Mesendoderm (in vitro differentiated cells): Measurements from ENCODE around the gene RABGAP1L.

ENCODE experiments used
- DNase-seq: peaks from one replicate; pipeline ENCODE4 v3.0.0; 2013
- H2AK5ac ChIP-seq: 2 replicates; pipeline ENCODE4 v1.6.1; 2013; ENCODE audit warnings: low read length, inconsistent platforms
- H2BK120ac ChIP-seq: 2 replicates; pipeline ENCODE4 v1.6.1; 2013; ENCODE audit warnings: low read depth, mild to moderate bottlenecking, low read length, moderate library complexity, mixed read lengths
- H2BK15ac ChIP-seq: replicated peaks from 2 replicates; pipeline ENCODE4 v1.6.1; 2013; ENCODE audit warnings: low read depth, mild to moderate bottlenecking, moderate library complexity
- H2BK5ac ChIP-seq: 2 replicates; pipeline ENCODE4 v1.6.1; 2013; ENCODE audit warnings: low read length, inconsistent platforms
- H3K18ac ChIP-seq: 2 replicates; pipeline ENCODE4 v1.6.1; 2013; ENCODE audit warnings: mild to moderate bottlenecking, low read length, mixed read lengths
- H3K23ac ChIP-seq: one replicate; pipeline ENCODE4 v1.6.1; 2013; ENCODE audit warnings: low read length
- H3K27ac ChIP-seq: 2 replicates; pipeline ENCODE4 v1.5.1; 2013; ENCODE audit warnings: low read depth, mild to moderate bottlenecking, inconsistent platforms, low read length, moderate library complexity
- H3K27me3 ChIP-seq: 2 replicates; pipeline ENCODE4 v1.6.1; 2013; ENCODE audit warnings: low read length, control low read depth, mild to moderate bottlenecking, inconsistent platforms; ENCODE audit not compliant: insufficient read depth, poor library complexity
- H3K36me3 ChIP-seq: 2 replicates; pipeline ENCODE4 v1.6.1; 2013; ENCODE audit warnings: low read length, inconsistent platforms; ENCODE audit not compliant: control insufficient read depth, insufficient read depth
- H3K4ac ChIP-seq: one replicate; pipeline ENCODE4 v1.6.1; 2013; ENCODE audit warnings: low read depth, mild to moderate bottlenecking, low read length, moderate library complexity
- H3K4me1 ChIP-seq: 2 replicates; pipeline ENCODE4 v1.6.1; 2013; ENCODE audit warnings: low read depth, low read length, inconsistent platforms; ENCODE audit not compliant: control insufficient read depth
- H3K4me2 ChIP-seq: 2 replicates; pipeline ENCODE4 v1.6.1; 2013; ENCODE audit warnings: low read length
- H3K4me3 ChIP-seq: 2 replicates; pipeline ENCODE4 v1.5.1; 2013; ENCODE audit warnings: mild to moderate bottlenecking, low read length
- H3K56ac ChIP-seq: one replicate; pipeline ENCODE4 v1.6.1; 2013; ENCODE audit warnings: low read length
- H3K79me1 ChIP-seq: 2 replicates; pipeline ENCODE4 v1.6.1; 2013; ENCODE audit warnings: low read length, inconsistent platforms
- H3K79me2 ChIP-seq: 2 replicates; pipeline ENCODE4 v1.6.1; 2013; ENCODE audit warnings: mild to moderate bottlenecking, low read length; ENCODE audit not compliant: control insufficient read depth, insufficient read depth
- H3K9ac ChIP-seq: 2 replicates; pipeline ENCODE4 v1.6.1; 2013; ENCODE audit warnings: low read length, inconsistent platforms
- H4K5ac ChIP-seq: one replicate; pipeline ENCODE4 v1.6.1; 2013; ENCODE audit warnings: low read length
- H4K8ac ChIP-seq: one replicate; pipeline ENCODE4 v1.6.1; 2013; ENCODE audit warnings: low read depth, mild to moderate bottlenecking, control low read depth, low read length, moderate library complexity
- WGBS: extraction: QIAGEN DNeasy Blood & Tissue Kit; methylation state at CpG from one replicate; pipeline ENCODE4 v1.1.7; 2013; ENCODE audit warnings: low lambda C conversion rate, missing lambda C conversion rate; ENCODE audit not compliant: insufficient coverage; ENCODE audit errors: extremely low coverage; 5-methylcytosine and 5-hydroxymethylcytosine counted together

RABGAP1L gene

GRCh38 chr1:174768949-174769348 lies 609.6 kb downstream of the RABGAP1L start:
- DNase-seq: no peak
- no peak overlapping the region for H4K8ac ChIP-seq
- no peak overlapping the region for H2BK5ac ChIP-seq
- H3K18ac ChIP-seq: no peak overlapping the region
- H3K4me1 ChIP-seq: peaks cover 2% of the 10 kb centered on the region
- no peaks in the 10 kb centered on the region for H3K36me3 ChIP-seq
- no peaks in the 10 kb centered on the region for H3K79me2 ChIP-seq
- H3K56ac ChIP-seq: no peak overlapping the region
- no peak overlapping the region for H3K4ac ChIP-seq
- no CpG with 5 or more reads among the region's 2 CpGs for WGBS
- H3K27ac ChIP-seq: no peak overlapping the region
- no peak overlapping the region for H2BK15ac ChIP-seq
- H3K79me1 ChIP-seq: no peaks in the 10 kb centered on the region
- H3K9ac ChIP-seq: no peak overlapping the region
- H2BK120ac ChIP-seq: no peak overlapping the region
- H3K23ac ChIP-seq: no peak overlapping the region
- H3K4me3 ChIP-seq: no peak overlapping the region
- no peak overlapping the region for H3K4me2 ChIP-seq
- H4K5ac ChIP-seq: no peak overlapping the region
- no peaks in the 10 kb centered on the region for H3K27me3 ChIP-seq
- H2AK5ac ChIP-seq: no peak overlapping the region

- H2BK120ac ChIP-seq: no peak overlapping the region
- H3K18ac ChIP-seq: no peak overlapping the region
- H2BK15ac ChIP-seq: no peak overlapping the region
- peaks cover 2% of the 10 kb centered on the region for H3K4me1 ChIP-seq
- H3K36me3 ChIP-seq: no peaks in the 10 kb centered on the region
- H4K8ac ChIP-seq: no peak overlapping the region
- H3K27ac ChIP-seq: no peak overlapping the region
- H3K4ac ChIP-seq: no peak overlapping the region
- no peak overlapping the region for H2BK5ac ChIP-seq
- peak; percentile 70 for DNase-seq
- no peak overlapping the region for H4K5ac ChIP-seq
- H3K4me2 ChIP-seq: no peak overlapping the region
- H3K9ac ChIP-seq: no peak overlapping the region
- no peak overlapping the region for H3K56ac ChIP-seq
- no peak overlapping the region for H2AK5ac ChIP-seq
- no peaks in the 10 kb centered on the region for H3K79me1 ChIP-seq
- no peaks in the 10 kb centered on the region for H3K79me2 ChIP-seq
- H3K23ac ChIP-seq: no peak overlapping the region
- no peak overlapping the region for H3K4me3 ChIP-seq
- H3K27me3 ChIP-seq: no peaks in the 10 kb centered on the region
Measured at GRCh38 chr1:174769961-174770549, 610.7 kb downstream of the RABGAP1L start.

- no peaks in the 10 kb centered on the region for H3K79me2 ChIP-seq
- H2BK15ac ChIP-seq: no peak overlapping the region
- H3K27ac ChIP-seq: no peak overlapping the region
- WGBS: no CpG with 5 or more reads among the region's 2 CpGs
- H3K4me3 ChIP-seq: no peak overlapping the region
- H3K18ac ChIP-seq: no peak overlapping the region
- H2AK5ac ChIP-seq: no peak overlapping the region
- H4K8ac ChIP-seq: no peak overlapping the region
- no peaks in the 10 kb centered on the region for H3K79me1 ChIP-seq
- H4K5ac ChIP-seq: no peak overlapping the region
- H3K4me1 ChIP-seq: no peaks in the 10 kb centered on the region
- H2BK120ac ChIP-seq: no peak overlapping the region
- H3K9ac ChIP-seq: no peak overlapping the region
- H2BK5ac ChIP-seq: no peak overlapping the region
- H3K27me3 ChIP-seq: no peaks in the 10 kb centered on the region
- H3K4ac ChIP-seq: no peak overlapping the region
- no peak overlapping the region for H3K23ac ChIP-seq
- no peak overlapping the region for H3K4me2 ChIP-seq
- no peak overlapping the region for H3K56ac ChIP-seq
- DNase-seq: no peak
- H3K36me3 ChIP-seq: no peaks in the 10 kb centered on the region
Measured at GRCh38 chr1:174775621-174776020, 616.3 kb downstream of the RABGAP1L start.

- Histone ChIP-seq H2BK15ac (no peak overlapping the region), H3K4ac (no peak overlapping the region), H3K79me1 (no peaks in the 10 kb centered on the region), H3K4me3 (no peak overlapping the region), H3K27me3 (no peaks in the 10 kb centered on the region), H3K56ac (no peak overlapping the region), H3K23ac (no peak overlapping the region), H2AK5ac (no peak overlapping the region), H3K4me2 (no peak overlapping the region), H4K8ac (no peak overlapping the region), H3K27ac (no peak overlapping the region), H3K9ac (no peak overlapping the region), H2BK120ac (no peak overlapping the region), H4K5ac (no peak overlapping the region), H2BK5ac (no peak overlapping the region), H3K4me1 (no peaks in the 10 kb centered on the region), H3K18ac (no peak overlapping the region), H3K79me2 (no peaks in the 10 kb centered on the region), H3K36me3 (no peaks in the 10 kb centered on the region)
- DNase-seq: no peak
- no CpG with 5 or more reads among the region's 2 CpGs for WGBS
Measured at GRCh38 chr1:174777262-174777661, 617.9 kb downstream of the RABGAP1L start.

- H4K5ac ChIP-seq: no peak overlapping the region
- H2BK120ac ChIP-seq: no peak overlapping the region
- H3K4me1 ChIP-seq: no peaks in the 10 kb centered on the region
- H3K56ac ChIP-seq: no peak overlapping the region
- no peak overlapping the region for H3K27ac ChIP-seq
- no peak overlapping the region for H3K9ac ChIP-seq
- H3K79me2 ChIP-seq: no peaks in the 10 kb centered on the region
- H2AK5ac ChIP-seq: no peak overlapping the region
- H2BK15ac ChIP-seq: no peak overlapping the region
- no peaks in the 10 kb centered on the region for H3K79me1 ChIP-seq
- peak overlapping the region; percentile 39 for H3K18ac ChIP-seq
- no peak overlapping the region for H3K4me3 ChIP-seq
- H2BK5ac ChIP-seq: no peak overlapping the region
- DNase-seq: no peak
- no CpG with 5 or more reads among the region's 6 CpGs for WGBS
- no peak overlapping the region for H4K8ac ChIP-seq
- no peak overlapping the region for H3K4ac ChIP-seq
- H3K36me3 ChIP-seq: no peaks in the 10 kb centered on the region
- no peak overlapping the region for H3K4me2 ChIP-seq
- H3K23ac ChIP-seq: no peak overlapping the region
- H3K27me3 ChIP-seq: no peaks in the 10 kb centered on the region
Measured at GRCh38 chr1:174785510-174785909, 626.2 kb downstream of the RABGAP1L start.

GRCh38 chr1:174786358-174786757 lies 627.0 kb downstream of the RABGAP1L start:
- Histone ChIP-seq H2BK5ac (no peak overlapping the region), H3K9ac (no peak overlapping the region), H4K8ac (no peak overlapping the region), H3K4me1 (no peaks in the 10 kb centered on the region), H3K4me3 (no peak overlapping the region), H3K23ac (no peak overlapping the region), H3K79me2 (no peaks in the 10 kb centered on the region), H3K27me3 (no peaks in the 10 kb centered on the region), H3K27ac (no peak overlapping the region), H3K18ac (no peak overlapping the region), H4K5ac (no peak overlapping the region), H3K79me1 (no peaks in the 10 kb centered on the region), H2BK120ac (no peak overlapping the region), H3K56ac (no peak overlapping the region), H3K36me3 (no peaks in the 10 kb centered on the region), H2BK15ac (no peak overlapping the region), H3K4me2 (no peak overlapping the region), H3K4ac (no peak overlapping the region), H2AK5ac (no peak overlapping the region)
- DNase-seq: no peak
- WGBS: no CpG with 5 or more reads among the region's 2 CpGs
